Type B pancreatic cell (in vitro differentiated cells): ENCODE results near the gene PINLYP. TPM values are rescaled to one million over a fixed set of nuclear protein-coding genes. Genes with fewer than 3 reads are reported as not detected.

ENCODE experiments used
- DNase-seq: peaks from one replicate; pipeline ENCODE4 v3.0.0; 2021; ENCODE audit warnings: mixed read lengths; ENCODE audit not compliant: unreplicated experiment; ENCODE audit errors: extremely low spot score
- H3K27ac Mint-ChIP-seq: 2 replicates; pipeline ENCODE4 v1.8.0; 2021; ENCODE audit warnings: mild to moderate bottlenecking, mixed read lengths
- H3K27me3 Mint-ChIP-seq: 2 replicates; pipeline ENCODE4 v1.8.0; 2021; ENCODE audit warnings: mixed read lengths
- H3K36me3 Mint-ChIP-seq: 2 replicates; pipeline ENCODE4 v1.8.0; 2021; ENCODE audit warnings: mixed read lengths
- H3K4me1 Mint-ChIP-seq: one replicate; pipeline ENCODE4 v1.8.0; 2021; ENCODE audit warnings: mixed read lengths; ENCODE audit not compliant: unreplicated experiment
- H3K4me3 Mint-ChIP-seq: 2 replicates; pipeline ENCODE4 v1.8.0; 2021; ENCODE audit warnings: mild to moderate bottlenecking, mixed read lengths
- H3K9me3 Mint-ChIP-seq: 2 replicates; pipeline ENCODE4 v1.8.0; 2021; ENCODE audit warnings: mixed read lengths
- CTCF ChIP-seq: fragments of 200-600 bp; sonication (generic); conservative IDR thresholded peaks from 2 replicates; pipeline ENCODE4 v1.5.0; 2021; ENCODE audit warnings: antibody characterized with exemption, mild to moderate bottlenecking
- total RNA-seq: library from RNA; stranded (reverse); gene quantifications from 2 replicates; pipeline ENCODE4 v1.2.1, GENCODE V29; 2021; ENCODE audit warnings: low replicate concordance

PINLYP gene
- total RNA-seq, 1 donor from 2014 or later: 6.0 TPM

- peaks cover 12% of the 10 kb centered on the region for H3K4me1 Mint-ChIP-seq
- H3K27me3 Mint-ChIP-seq: no peaks in the 10 kb centered on the region
- no peak for DNase-seq
- H3K9me3 Mint-ChIP-seq: no peaks in the 10 kb centered on the region
- H3K4me3 Mint-ChIP-seq: no peak overlapping the region
- no peak for TF ChIP-seq CTCF
- H3K27ac Mint-ChIP-seq: no peak overlapping the region
- peaks cover 17% of the 10 kb centered on the region for H3K36me3 Mint-ChIP-seq
These were observed 31.9 kb downstream of the PINLYP start for GRCh38 chr19:43607238-43608205.

- DNase-seq: no peak
- H3K27ac Mint-ChIP-seq: no peak overlapping the region
- no peaks in the 10 kb centered on the region for H3K9me3 Mint-ChIP-seq
- TF ChIP-seq CTCF: no peak
- no peak overlapping the region for H3K4me3 Mint-ChIP-seq
- peaks cover 12% of the 10 kb centered on the region for H3K4me1 Mint-ChIP-seq
- peaks cover 31% of the 10 kb centered on the region for H3K36me3 Mint-ChIP-seq
- H3K27me3 Mint-ChIP-seq: no peaks in the 10 kb centered on the region
These were observed 34.3 kb downstream of the PINLYP start for GRCh38 chr19:43609872-43610271.

GRCh38 chr19:43610493-43610892 lies 34.9 kb downstream of the PINLYP start:
- no peak for TF ChIP-seq CTCF
- Mint-ChIP-seq H3K27me3 (no peaks in the 10 kb centered on the region), H3K27ac (no peak overlapping the region), H3K4me1 (peaks cover 13% of the 10 kb centered on the region), H3K4me3 (no peak overlapping the region), H3K36me3 (peaks cover 31% of the 10 kb centered on the region), H3K9me3 (no peaks in the 10 kb centered on the region)
- DNase-seq: no peak

GRCh38 chr19:43611788-43612187 lies 36.2 kb downstream of the PINLYP start, which contains the start of gene SRRM5:
TSS of gene SRRM5 (plus strand) at chr19:43612088. CDS start at chr19:43612122, 34 bp downstream.
- no peak within 1 kb of the TSS for H3K27ac Mint-ChIP-seq
- H3K4me3 Mint-ChIP-seq: no peak within 1 kb of the TSS
- TF ChIP-seq CTCF: no peak

GRCh38 chr19:43612374-43612773 lies 36.8 kb downstream of the PINLYP start:
- no peak for TF ChIP-seq CTCF
- H3K36me3 Mint-ChIP-seq: peaks cover 31% of the 10 kb centered on the region
- H3K4me1 Mint-ChIP-seq: peaks cover 16% of the 10 kb centered on the region
- no peaks in the 10 kb centered on the region for H3K9me3 Mint-ChIP-seq
- H3K4me3 Mint-ChIP-seq: no peak overlapping the region
- no peak overlapping the region for H3K27ac Mint-ChIP-seq
- no peaks in the 10 kb centered on the region for H3K27me3 Mint-ChIP-seq
- no peak for DNase-seq

More at GRCh38 chr19:43611788-43612187, 36.2 kb downstream of the PINLYP start, which contains the start of gene SRRM5:
- DNase-seq: no peak
- peaks cover 16% of the 10 kb centered on the region for H3K4me1 Mint-ChIP-seq
- H3K9me3 Mint-ChIP-seq: no peaks in the 10 kb centered on the region
- no peaks in the 10 kb centered on the region for H3K27me3 Mint-ChIP-seq
- H3K36me3 Mint-ChIP-seq: peaks cover 34% of the 10 kb centered on the region
